AG04449 (cell line): ENCODE data around the gene RFTN2.
A peak's percentile ranks its signal among the peaks of the same experiment; 100 is the strongest.
"Not testable (repeated sequence)": the region's sequence is repeated elsewhere in the genome, so short reads cannot be mapped to it uniquely, and the experiment has no call there.

ENCODE experiments used
- CTCF ChIA-PET: fragments of 350-600 bp; formaldehyde crosslinking; extraction: SDS; loops from one replicate; lab custom pipeline; 2021; ENCODE audit warnings: antibody characterized with exemption; lab: Yijun Ruan, JAX
- POLR2A ChIA-PET: fragments of 400-600, 350-600 bp; formaldehyde crosslinking; extraction: SDS; loops from one replicate; lab custom pipeline; 2020; ENCODE audit warnings: antibody characterized with exemption, inconsistent platforms; lab: Yijun Ruan, JAX
- DNase-seq: peaks from one replicate; pipeline ENCODE4 v3.0.0-alpha.2; 2010; ENCODE audit warnings: low read depth, low spot score
- H3K4me3 ChIP-seq: 2 replicates; pipeline ENCODE4 v1.5.1; 2011; ENCODE audit warnings: low read depth, mild to moderate bottlenecking, control low read depth, low read length
- CTCF ChIP-seq: IDR thresholded peaks from one replicate; pipeline ENCODE4 v1.5.1; 2011; ENCODE audit warnings: mild to moderate bottlenecking, moderate library complexity, low read length, control low read depth, inconsistent platforms; ENCODE audit not compliant: insufficient read depth; ENCODE audit errors: missing control alignments

Gene RFTN2

GRCh38 chr2:197675246-197675645, at the start of gene RFTN2:
Gene RFTN2 (minus strand): TSS chr2:197675587. CDS start chr2:197675458, 129 bp downstream.
- POLR2A ChIA-PET: interaction anchor here (1.0 kb wide), 1 partner anchor 176 kb away, joined by 3 read pairs; the partner anchor contains the start of gene HSPD1
- no peak for TF ChIP-seq CTCF
- H3K4me3 ChIP-seq: peak within 1 kb of the TSS; percentile 59
- DNase-seq: no peak
- CTCF ChIA-PET: interaction anchor here (1.8 kb wide), 1 partner anchor 17 kb away, joined by 4 read pairs; no protein-coding TSS in a partner anchor

- CTCF ChIA-PET: interaction anchor here (1.1 kb wide), 1 partner anchor 9 kb away, joined by 3 read pairs; no protein-coding TSS in a partner anchor
- H3K4me3 ChIP-seq: no peak overlapping the region
- DNase-seq: no peak
- POLR2A ChIA-PET: no interaction called here
- TF ChIP-seq CTCF: no peak
Measured at GRCh38 chr2:197717863-197718262, 42.5 kb upstream of the RFTN2 start.

- ChIA-PET POLR2A (no interaction called here), CTCF (interaction anchor here (0.8 to 1.2 kb wide), 2 partner anchors 65 to 67 kb away, joined by 3 to 6 read pairs; no protein-coding TSS in a partner anchor)
- no peak for TF ChIP-seq CTCF
Measured at GRCh38 chr2:197713271-197713670, 37.9 kb upstream of the RFTN2 start.

GRCh38 chr2:197711578-197711977, 36.2 kb upstream of the RFTN2 start:
- POLR2A ChIA-PET: no interaction called here
- no peak for DNase-seq
- no peak overlapping the region for H3K4me3 ChIP-seq
- no peak for TF ChIP-seq CTCF
- CTCF ChIA-PET: interaction anchor here (1.1 kb wide), 1 partner anchor 67 kb away, joined by 3 read pairs; no protein-coding TSS in a partner anchor

More at GRCh38 chr2:197713271-197713670, 37.9 kb upstream of the RFTN2 start:
- H3K4me3 ChIP-seq: no peak overlapping the region
- DNase-seq: no peak

GRCh38 chr2:197710424-197711042, 35.1 kb upstream of the RFTN2 start:
- no peak overlapping the region for H3K4me3 ChIP-seq
- ChIA-PET POLR2A (no interaction called here), CTCF (no interaction called here)
- DNase-seq: no peak
- no peak for TF ChIP-seq CTCF

GRCh38 chr2:197709140-197709539, 33.8 kb upstream of the RFTN2 start:
- DNase-seq, POLR2A ChIA-PET, H3K4me3 ChIP-seq: not testable (repeated sequence)
- CTCF ChIA-PET: interaction anchor here (1.1 to 1.6 kb wide), 3 partner anchors 9 to 588 kb away, joined by 3 to 4 read pairs (median 3); no protein-coding TSS in a partner anchor

- DNase-seq: no peak
- CTCF ChIA-PET: interaction anchor here (1.0 to 3.8 kb wide), 9 partner anchors 7 to 589 kb away, joined by 3 to 33 read pairs (median 5); no protein-coding TSS in a partner anchor
- POLR2A ChIA-PET: no interaction called here
- no peak for TF ChIP-seq CTCF
- no peak overlapping the region for H3K4me3 ChIP-seq
Measured at GRCh38 chr2:197708331-197708730, 32.9 kb upstream of the RFTN2 start.
